NCI-H2107 treated with DMSO at 0.1 percent for 48 hours (cell line): ENCODE measurements around the gene PLCG2.
"Not testable (repeated sequence)": the region's sequence is repeated elsewhere in the genome, so short reads cannot be mapped to it uniquely, and the experiment has no call there.

Experiments used
- DNase-seq: peaks from one replicate; lab custom pipeline; 2025; ENCODE audit not compliant: unreplicated experiment; lab: John Stamatoyannopoulos, UW

PLCG2 gene

DNA sequence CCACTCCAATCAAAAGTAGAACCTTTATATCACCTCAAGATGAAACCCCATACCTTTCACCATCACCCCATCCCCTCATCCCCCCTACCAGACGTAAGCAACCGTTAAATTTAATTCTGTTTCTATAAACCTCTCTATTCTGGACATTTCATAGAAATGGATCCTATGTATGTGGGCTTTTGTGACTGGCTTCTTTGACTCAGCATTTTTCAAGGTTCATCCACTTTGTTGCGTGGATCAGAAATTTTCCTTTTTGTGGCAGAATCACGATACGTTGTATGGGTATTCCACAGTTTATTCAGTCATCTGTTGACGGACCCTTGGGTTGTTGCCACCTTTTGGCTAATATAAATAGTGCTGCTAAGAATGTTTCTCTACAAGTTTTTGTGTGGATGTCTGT, 8.6 kb downstream of the PLCG2 start:
- DNase-seq = no peak

DNA sequence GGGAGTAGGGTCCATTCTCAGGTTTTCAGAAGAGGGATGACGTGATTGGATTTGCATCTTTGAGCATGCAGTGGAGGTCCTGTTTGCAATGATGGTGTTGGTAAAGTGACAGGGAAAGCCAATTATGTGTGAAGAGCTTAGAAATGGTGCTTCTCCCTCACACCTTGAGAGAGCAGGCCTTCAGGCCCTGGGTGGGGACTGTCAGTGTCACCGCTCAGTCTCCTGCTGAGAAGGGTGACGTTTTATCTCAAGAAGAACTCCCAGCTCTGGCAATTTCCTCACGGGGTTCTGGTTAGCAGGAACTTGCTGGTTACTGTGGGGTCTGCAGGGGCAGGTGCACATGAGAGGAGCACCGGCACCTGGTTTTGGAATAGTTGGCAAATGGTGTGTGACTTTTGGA, 11.2 kb downstream of the PLCG2 start:
- DNase-seq = no peak

DNA sequence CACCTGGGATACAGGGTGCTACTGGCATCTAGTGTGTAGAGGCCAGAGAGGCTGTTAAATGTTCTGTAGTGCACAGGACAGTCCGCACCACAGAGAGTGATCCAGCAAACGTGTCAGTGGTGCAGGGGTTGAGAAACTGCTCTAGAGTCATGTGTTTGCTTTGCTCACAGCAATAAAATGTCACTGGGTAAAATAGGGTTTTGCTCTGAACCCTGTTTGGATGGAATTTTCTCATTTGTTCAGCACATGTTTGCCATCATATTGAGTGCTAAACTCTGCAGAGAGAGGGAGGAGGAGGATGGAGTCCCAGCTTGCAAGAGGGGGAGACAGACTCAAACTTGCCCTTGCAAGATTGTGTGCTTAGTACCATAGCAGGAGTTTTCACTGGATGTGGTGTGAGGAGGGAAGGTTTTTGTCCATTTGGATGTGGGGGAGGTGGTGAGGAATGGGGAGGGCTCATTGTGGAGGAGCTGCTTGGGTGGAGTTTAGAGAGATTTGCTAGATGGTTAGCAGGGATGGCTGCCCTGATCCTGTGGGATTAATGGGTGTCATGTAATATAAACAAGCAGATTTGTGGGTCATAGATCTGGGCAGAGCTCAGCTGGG, 11.8 kb downstream of the PLCG2 start:
- no peak for DNase-seq

GRCh38 chr16:81792828-81793227, 13.7 kb downstream of the PLCG2 start:
- DNase-seq = no peak

DNA sequence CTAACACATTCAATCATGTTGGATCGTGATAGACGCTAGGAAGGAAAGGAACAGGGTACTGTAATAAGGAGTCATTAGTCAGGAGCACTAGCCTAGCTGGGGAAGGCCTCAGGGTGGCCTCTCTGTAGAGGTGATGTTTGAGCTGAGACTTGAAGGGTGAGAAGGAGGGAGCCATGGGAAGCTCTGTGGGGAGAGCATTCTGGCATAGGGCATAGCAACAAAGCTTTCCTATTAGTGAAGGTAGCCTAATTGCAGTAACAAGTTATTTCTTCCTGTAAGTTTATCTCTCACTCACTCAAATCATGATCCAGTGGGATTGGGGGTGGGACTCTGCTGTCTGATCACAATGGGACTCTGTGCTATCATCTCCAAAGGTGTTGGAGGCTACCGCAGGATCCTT, 16.1 kb downstream of the PLCG2 start:
- no peak for DNase-seq

GRCh38 chr16:81796035-81796434, 16.9 kb downstream of the PLCG2 start:
- no peak for DNase-seq

GRCh38 chr16:81796583-81797346, 17.7 kb downstream of the PLCG2 start:
- no peak for DNase-seq

- DNase-seq = no peak
These were observed 18.4 kb downstream of the PLCG2 start for GRCh38 chr16:81797443-81797842.

- DNase-seq = no peak
These were observed 19.4 kb downstream of the PLCG2 start for GRCh38 chr16:81798311-81799137.

- DNase-seq = no peak
These were observed 20.0 kb downstream of the PLCG2 start for GRCh38 chr16:81799138-81799504.

DNA sequence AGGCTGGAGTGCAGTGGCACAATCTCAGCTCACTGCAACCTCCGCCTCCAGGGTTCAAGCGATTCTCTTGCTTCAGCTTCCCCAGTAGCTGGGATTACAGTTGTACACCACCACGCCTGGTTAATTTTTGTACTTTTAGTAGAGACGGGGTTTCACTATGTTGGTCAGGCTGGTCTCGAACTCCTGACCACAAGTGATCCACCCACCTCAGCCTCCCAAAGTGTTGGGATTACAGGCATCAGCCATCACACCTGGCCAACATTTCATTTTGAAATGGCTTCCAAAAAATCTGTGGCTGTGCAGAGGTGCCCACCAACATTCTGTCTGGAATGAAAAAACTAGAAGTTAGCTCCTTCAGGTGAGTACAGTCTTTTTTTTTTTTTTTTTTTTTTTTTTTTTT, 22.6 kb downstream of the PLCG2 start:
- not testable (repeated sequence) for DNase-seq

GRCh38 chr16:81803332-81803731, 24.2 kb downstream of the PLCG2 start:
- DNase-seq = no peak

DNA sequence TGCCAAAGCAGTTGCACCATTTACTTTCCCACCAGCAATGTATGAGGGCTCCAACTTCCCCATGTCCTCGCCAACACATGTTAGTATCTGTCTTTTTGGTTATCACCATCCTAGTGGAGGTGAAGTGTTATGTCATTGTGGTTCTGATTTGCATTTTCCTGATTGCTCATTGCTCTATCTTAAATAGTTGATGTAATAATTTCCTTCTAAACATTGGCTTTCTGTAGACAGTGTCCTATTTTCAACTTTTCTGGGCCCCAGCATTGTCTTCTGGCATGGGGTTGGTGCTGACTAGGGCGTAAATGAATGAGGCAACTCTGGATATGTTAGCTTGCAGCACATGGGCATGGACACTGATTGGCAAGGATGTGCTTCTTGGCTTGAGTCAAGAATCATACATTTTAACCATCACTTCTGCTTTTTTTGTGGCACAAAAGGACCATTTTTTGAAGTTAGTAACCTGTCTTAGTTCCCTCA, 25.1 kb downstream of the PLCG2 start:
- no peak for DNase-seq

DNA sequence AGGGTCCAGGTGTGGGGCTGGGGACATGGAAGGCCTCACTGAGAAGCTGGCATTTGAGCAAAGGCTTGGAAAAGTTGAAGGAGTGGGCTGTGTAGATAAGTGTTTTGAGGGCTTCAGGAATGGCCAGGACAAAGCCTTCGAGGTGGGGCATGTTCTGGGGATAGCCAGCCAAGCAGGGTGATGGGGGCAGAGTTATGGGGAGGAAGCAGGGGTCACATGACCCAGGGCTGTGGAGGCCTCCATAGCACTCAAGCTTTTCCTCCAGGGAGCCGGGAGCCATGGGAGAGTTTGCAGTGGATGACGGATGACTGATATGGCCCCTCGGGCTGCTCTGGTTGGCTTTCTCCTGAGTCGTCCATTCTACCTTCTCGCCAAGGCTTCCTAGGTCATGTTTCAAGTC, 27.6 kb downstream of the PLCG2 start:
- no peak for DNase-seq

GRCh38 chr16:81807767-81808358, 28.8 kb downstream of the PLCG2 start:
- DNase-seq = no peak

GRCh38 chr16:81808933-81809480, 29.9 kb downstream of the PLCG2 start:
- DNase-seq = no peak

GRCh38 chr16:81809567-81809966, 30.5 kb downstream of the PLCG2 start:
- DNase-seq = no peak

DNA sequence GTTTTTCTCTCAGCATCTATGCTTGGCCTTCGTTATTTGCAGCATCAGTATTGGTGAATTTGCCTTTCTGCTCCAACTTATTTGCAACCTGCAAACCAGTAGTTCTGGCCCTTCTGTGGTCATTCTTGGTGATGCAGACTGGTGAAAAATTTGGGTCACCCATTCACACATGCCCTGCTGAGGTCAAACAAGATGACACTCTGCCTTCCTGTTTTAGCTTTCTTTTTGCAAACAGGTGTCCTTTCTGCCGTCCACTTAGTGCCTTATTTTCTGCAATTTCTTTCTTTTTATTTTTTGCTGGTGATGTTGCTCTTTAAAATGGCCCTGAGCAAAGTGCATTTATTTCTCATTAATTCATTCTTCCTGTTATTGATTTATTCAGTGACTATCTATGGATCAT, 31.3 kb downstream of the PLCG2 start:
- no peak for DNase-seq

DNA sequence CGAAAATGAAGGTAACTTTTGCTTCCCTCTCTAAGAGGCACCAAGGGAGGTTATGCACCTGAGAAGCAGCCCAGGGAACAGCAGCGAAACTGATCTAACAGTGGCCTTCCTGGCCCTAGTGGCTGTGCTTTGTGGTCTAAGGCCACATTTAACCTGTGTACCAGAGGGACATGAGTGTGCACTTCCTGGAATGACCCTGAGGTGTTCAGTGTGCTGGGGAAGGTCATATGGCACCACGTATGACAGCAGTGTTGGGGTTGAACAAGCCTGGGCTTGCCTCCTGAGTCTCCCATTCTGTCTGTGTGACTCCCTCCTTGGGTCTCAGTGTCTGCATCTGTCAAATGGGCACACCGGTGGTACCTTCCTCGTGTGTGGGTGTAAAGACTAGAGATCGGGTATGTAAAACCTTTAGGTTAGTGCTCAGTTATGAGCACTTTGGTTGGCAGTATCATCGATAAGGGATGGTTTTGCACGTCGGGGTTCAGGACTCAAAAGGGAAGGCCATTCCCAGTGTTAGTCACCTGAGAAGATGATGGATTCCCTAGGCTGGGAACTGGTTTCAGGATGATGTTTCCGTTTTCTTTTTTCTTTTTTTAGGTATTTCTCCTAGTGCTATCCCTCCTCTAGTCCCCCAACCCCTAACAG, 31.9 kb downstream of the PLCG2 start:
- no peak for DNase-seq

- no peak for DNase-seq
These were observed 34.6 kb downstream of the PLCG2 start for GRCh38 chr16:81813648-81814047.
